ENCODE measurements around the gene FOXJ3. TPM values are rescaled to one million over a fixed set of nuclear protein-coding genes. Genes with fewer than 3 reads are reported as not detected.
A peak's percentile ranks its signal among the peaks of the same experiment; 100 is the strongest.

Gene FOXJ3
- total and polyA plus RNA-seq, 2 of the 13 experiments (the other 11 are each of a cell fraction or from before 2014, with no cell fraction given) = 16.6 to 48.5 TPM

- TF ChIP-seq U2AF2 (IDR thresholded peaks at IDR 0.05; ENCODE audit: low read depth, low read length) (no peak), ZXDC (CRISPR knock-in tag; IDR thresholded peaks at IDR 0.05) (no peak), TSC22D2 (CRISPR knock-in tag; IDR thresholded peaks at IDR 0.05; ENCODE audit: borderline replicate concordance) (0 out of 2 replicates have a peak, but pooled peaks have one; percentile 48), SOX6 (IDR thresholded peaks at IDR 0.05) (no peak), SOX6 (CRISPR knock-in tag; IDR thresholded peaks at IDR 0.05) (no peak), ZNF383 (CRISPR knock-in tag; IDR thresholded peaks at IDR 0.05; ENCODE audit: borderline replicate concordance) (no peak), IRF2 (CRISPR knock-in tag; IDR thresholded peaks at IDR 0.05) (no peak), MXD1 (CRISPR knock-in tag; IDR thresholded peaks at IDR 0.05) (peak; percentile 59; the same call in 1 of the 2 replicates), ZFYVE20 (CRISPR knock-in tag; IDR thresholded peaks at IDR 0.05; ENCODE audit: borderline replicate concordance, low read depth) (0 out of 2 replicates have a peak, but pooled peaks have one; percentile 24), ZBED4 (CRISPR knock-in tag; IDR thresholded peaks at IDR 0.05; ENCODE audit: borderline replicate concordance) (no peak), ZBTB7A (CRISPR knock-in tag; IDR thresholded peaks at IDR 0.05) (no peak), TMF1 (CRISPR knock-in tag; IDR thresholded peaks at IDR 0.05; ENCODE audit: low read depth) (peak; percentile 27; the same call in 1 of the 2 replicates), ZSCAN30 (CRISPR knock-in tag; IDR thresholded peaks at IDR 0.05) (no peak), ZNF644 (CRISPR knock-in tag; IDR thresholded peaks at IDR 0.05; ENCODE audit: low read depth) (no peak), ZNF329 (CRISPR knock-in tag; IDR thresholded peaks at IDR 0.05; ENCODE audit: low read depth) (no peak), SAP130 (CRISPR knock-in tag; IDR thresholded peaks at IDR 0.05; ENCODE audit: low read depth) (0 out of 2 replicates have a peak, but pooled peaks have one; percentile 19), ZBTB8A (CRISPR knock-in tag; IDR thresholded peaks at IDR 0.05; ENCODE audit: borderline replicate concordance, low read depth) (no peak), YY1 (IDR thresholded peaks at IDR 0.05; ENCODE audit: insufficient read depth, insufficient replicate concordance, low read depth, low read length) (peak; percentile 45), ZNF503 (CRISPR knock-in tag; IDR thresholded peaks at IDR 0.05) (no peak)
These were observed 45.7 kb upstream of the FOXJ3 start, which contains the start of gene RIMKLA (continued) for GRCh38 chr1:42380586-42381279.
